ENCODE measurements around the gene TOX3.

Gene TOX3

DNA sequence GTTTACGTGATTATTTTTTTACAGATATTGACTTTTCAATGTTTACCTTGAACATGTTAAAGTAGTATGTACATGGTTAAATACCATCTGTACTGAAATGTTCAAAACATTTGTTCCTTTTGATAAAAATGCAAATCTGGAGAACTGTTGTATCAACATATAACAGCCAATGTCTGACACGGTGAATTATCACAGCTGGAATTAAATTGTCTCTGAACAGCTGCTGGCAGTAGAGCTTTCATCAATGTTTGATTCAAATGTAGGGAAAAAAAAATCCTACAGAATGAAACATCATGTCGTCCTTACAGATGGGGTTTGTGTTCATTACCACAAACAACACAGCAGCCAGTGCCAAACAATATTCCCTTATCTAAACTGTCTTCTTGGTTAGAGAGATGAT, 79.9 kb downstream of the TOX3 start:
- TF ChIP-seq, protein P1, sequence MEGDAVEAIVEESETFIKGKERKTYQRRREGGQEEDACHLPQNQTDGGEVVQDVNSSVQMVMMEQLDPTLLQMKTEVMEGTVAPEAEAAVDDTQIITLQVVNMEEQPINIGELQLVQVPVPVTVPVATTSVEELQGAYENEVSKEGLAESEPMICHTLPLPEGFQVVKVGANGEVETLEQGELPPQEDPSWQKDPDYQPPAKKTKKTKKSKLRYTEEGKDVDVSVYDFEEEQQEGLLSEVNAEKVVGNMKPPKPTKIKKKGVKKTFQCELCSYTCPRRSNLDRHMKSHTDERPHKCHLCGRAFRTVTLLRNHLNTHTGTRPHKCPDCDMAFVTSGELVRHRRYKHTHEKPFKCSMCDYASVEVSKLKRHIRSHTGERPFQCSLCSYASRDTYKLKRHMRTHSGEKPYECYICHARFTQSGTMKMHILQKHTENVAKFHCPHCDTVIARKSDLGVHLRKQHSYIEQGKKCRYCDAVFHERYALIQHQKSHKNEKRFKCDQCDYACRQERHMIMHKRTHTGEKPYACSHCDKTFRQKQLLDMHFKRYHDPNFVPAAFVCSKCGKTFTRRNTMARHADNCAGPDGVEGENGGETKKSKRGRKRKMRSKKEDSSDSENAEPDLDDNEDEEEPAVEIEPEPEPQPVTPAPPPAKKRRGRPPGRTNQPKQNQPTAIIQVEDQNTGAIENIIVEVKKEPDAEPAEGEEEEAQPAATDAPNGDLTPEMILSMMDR (IDR thresholded peaks at IDR 0.05; ENCODE audit: extremely low read depth, insufficient read depth, missing control alignments) = no peak
- DNase-seq (ENCODE audit: low spot score) = no peak
- in situ Hi-C loops (cut with MboI; ENCODE audit: low pct_unique_long_range_greater_than_20kb, low sequenced_read_pairs, unreplicated experiment) = no loop called here

DNA sequence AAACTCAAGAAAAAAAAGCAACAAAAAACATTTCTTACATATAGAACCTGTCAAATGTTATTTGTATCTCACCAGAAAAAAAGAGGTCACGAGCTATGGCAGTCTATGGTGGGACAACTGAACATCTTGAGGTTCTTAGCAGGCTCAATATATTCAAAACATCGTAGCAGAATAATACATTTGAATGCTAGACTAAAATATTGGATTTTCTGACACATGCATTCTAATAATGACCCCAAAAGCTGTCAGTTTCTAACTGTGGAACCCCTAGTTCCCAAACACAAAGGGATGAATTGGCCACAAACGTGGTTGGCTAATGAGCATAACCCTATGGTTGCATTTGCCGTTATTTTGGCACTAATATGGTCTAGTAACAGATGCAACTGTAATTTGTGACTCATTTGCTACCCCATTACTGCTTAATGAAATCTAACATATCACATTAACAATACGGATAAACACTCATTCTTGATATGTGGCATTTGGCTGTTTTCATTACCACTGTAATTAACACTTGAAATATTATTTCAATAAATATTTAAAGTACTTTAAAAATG, 81.2 kb downstream of the TOX3 start:
- in situ Hi-C loops (cut with MboI; ENCODE audit: low pct_unique_long_range_greater_than_20kb, low sequenced_read_pairs, unreplicated experiment) = no loop called here
- DNase-seq (ENCODE audit: low spot score) = no peak
- TF ChIP-seq, protein P1 (IDR thresholded peaks at IDR 0.05; ENCODE audit: extremely low read depth, insufficient read depth, missing control alignments) = no peak

DNA sequence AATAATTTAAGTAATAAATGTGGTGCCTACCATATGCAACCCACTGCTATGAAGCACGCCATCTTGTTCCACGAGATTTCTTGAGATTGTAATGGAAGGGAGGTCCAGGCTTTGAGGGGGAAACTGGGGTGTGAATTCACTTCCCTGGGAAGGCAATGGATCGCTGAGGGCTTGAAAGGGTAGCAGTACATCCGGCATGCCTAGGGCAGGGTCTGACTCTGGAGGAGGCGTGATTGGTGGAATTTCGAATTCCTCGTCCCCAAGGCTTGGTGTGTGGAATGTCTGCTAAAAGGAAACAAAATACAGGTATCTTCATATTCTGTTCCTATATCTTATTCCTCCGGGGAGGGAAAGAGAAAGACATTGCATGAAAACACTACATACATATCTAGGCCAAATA, 83.0 kb downstream of the TOX3 start:
- DNase-seq (ENCODE audit: low spot score) = no peak
- in situ Hi-C loops (cut with MboI; ENCODE audit: low pct_unique_long_range_greater_than_20kb, low sequenced_read_pairs, unreplicated experiment) = no loop called here
- TF ChIP-seq, protein P1 (IDR thresholded peaks at IDR 0.05; ENCODE audit: extremely low read depth, insufficient read depth, missing control alignments) = no peak

DNA sequence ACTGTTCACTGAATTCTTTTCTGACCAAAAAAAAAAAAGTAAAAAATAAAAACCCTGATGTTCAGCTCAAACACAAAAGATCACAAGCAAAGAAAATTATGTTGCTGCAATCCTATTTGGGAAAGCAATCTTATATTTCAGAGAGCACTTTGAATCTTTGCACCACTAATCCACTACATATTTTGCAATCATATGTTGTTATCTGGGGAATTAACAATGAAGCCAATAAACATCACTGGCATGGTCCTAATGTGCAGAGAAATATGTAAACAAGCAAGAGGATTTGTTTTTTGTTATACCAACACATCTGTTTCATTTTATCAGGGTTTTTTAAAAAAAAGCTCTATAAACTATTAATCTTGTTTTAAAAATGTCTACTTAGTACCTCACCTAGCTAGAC, 84.1 kb downstream of the TOX3 start:
- in situ Hi-C loops (cut with MboI; ENCODE audit: low pct_unique_long_range_greater_than_20kb, low sequenced_read_pairs, unreplicated experiment) = no loop called here
- DNase-seq (ENCODE audit: low spot score) = no peak
- TF ChIP-seq, protein P1 (IDR thresholded peaks at IDR 0.05; ENCODE audit: extremely low read depth, insufficient read depth, missing control alignments) = no peak

DNA sequence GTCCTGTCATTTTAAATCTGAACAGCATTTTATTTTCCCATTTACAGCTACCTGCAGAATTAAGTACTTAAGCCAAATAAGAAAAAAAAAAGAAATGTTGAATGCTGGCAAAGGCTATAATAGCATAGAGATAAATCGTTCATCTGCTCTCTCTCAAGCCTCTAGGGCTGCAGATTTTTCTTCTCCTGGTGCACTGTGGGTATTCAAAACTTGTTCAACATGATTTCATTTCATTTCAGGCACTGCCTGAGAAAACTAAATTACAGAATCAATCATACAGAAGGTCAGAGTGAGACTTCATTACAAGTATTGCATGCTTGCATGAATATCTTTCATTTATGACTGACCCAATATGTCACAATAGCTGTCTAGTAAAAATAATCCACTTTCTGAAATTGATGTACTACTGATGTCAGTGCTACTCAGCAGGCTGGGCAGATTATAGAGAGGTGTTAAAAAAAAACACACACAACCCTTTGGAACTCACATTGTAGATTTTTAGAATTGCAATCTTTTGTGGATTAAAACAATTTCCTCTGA, 86.2 kb downstream of the TOX3 start:
- TF ChIP-seq, protein P1 (IDR thresholded peaks at IDR 0.05; ENCODE audit: extremely low read depth, insufficient read depth, missing control alignments) = no peak
- in situ Hi-C loops (cut with MboI; ENCODE audit: low pct_unique_long_range_greater_than_20kb, low sequenced_read_pairs, unreplicated experiment) = no loop called here
- no peak for DNase-seq (ENCODE audit: low spot score)

DNA sequence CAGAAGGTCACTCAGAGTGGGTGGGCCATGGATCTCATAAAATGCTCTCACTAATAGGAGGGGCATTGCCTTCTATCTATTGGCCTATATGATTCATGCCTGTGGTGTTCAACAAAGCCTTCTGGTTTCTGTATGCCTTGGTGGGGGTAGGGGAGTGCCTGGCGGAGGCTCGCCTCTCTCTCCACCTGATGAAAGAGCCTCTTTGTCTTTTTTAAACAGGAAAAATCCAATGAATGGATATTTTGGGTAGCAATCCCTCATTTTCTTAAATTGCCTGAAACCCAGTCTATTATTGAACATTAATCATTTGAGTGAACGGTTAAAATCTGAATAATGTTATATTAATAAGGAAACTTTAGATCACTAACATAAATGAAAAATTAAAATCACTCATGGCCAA, 90.6 kb downstream of the TOX3 start:
- TF ChIP-seq, protein P1 (IDR thresholded peaks at IDR 0.05; ENCODE audit: extremely low read depth, insufficient read depth, missing control alignments) = no peak
- DNase-seq (ENCODE audit: low spot score) = no peak
- in situ Hi-C loops (cut with MboI; ENCODE audit: low pct_unique_long_range_greater_than_20kb, low sequenced_read_pairs, unreplicated experiment) = no loop called here

Measured in GM13977 (cell line).